Breast epithelium (tissue), 3 donors: Measurements from ENCODE around the gene ACAD11.

Experiments used
- CTCF ChIP-seq, 3 donors: fragments of 450-650 bp; IDR thresholded peaks; one replicate each; pipeline ENCODE4 v1.5.1; 2016 to 2017; ENCODE audit warnings: antibody characterized with exemption in 3 of 3, mild to moderate bottlenecking in 3 of 3, moderate library complexity in 3 of 3
- POLR2A ChIP-seq: fragments of 450-650 bp; IDR thresholded peaks from one replicate; pipeline ENCODE4 v1.6.1; 2016; ENCODE audit warnings: antibody characterized with exemption, mild to moderate bottlenecking, moderate library complexity

- TF ChIP-seq CTCF (IDR thresholded peaks at IDR 0.05) (no peak), POLR2A (no peak)
Measured at GRCh38 chr3:132616780-132617179, 42.8 kb downstream of the ACAD11 start.
